MCF 10A (cell line): ENCODE measurements around the gene PCDHGA6. TPM values are rescaled to one million over a fixed set of nuclear protein-coding genes. Genes with fewer than 3 reads are reported as not detected.

Experiments
- BruUV-seq: library from RNA; stranded (reverse); fragments of 400-500 nt; replicated peaks from 2 replicates; lab custom pipeline; 2021; lab: Mats Ljungman, UMichigan
- CTCF ChIA-PET: fragments of 300-600 bp; sonication (Branson Sonifier 250); formaldehyde crosslinking; extraction: SDS; loops from one replicate; lab custom pipeline; 2021; ENCODE audit warnings: antibody characterized with exemption, inconsistent platforms; lab: Yijun Ruan, JAX
- POLR2A ChIA-PET: fragments of 300-600, 350-650 bp; sonication (Branson Sonifier 250); formaldehyde crosslinking; extraction: SDS; loops from one replicate; lab custom pipeline; 2020; ENCODE audit warnings: antibody characterized with exemption, inconsistent platforms; lab: Yijun Ruan, JAX
- DNase-seq: peaks from one replicate; pipeline ENCODE4 v3.0.0-alpha.2; 2018; ENCODE audit not compliant: unreplicated experiment
- H3K27ac Mint-ChIP-seq: one replicate; pipeline ENCODE4 v1.8.0; 2022; ENCODE audit warnings: mild to moderate bottlenecking, low read depth, mixed read lengths; ENCODE audit not compliant: unreplicated experiment
- H3K27me3 Mint-ChIP-seq: one replicate; pipeline ENCODE4 v1.8.0; 2022; ENCODE audit warnings: mixed read lengths; ENCODE audit not compliant: insufficient read depth, unreplicated experiment
- H3K36me3 Mint-ChIP-seq: one replicate; pipeline ENCODE4 v1.8.0; 2022; ENCODE audit warnings: mild to moderate bottlenecking, moderate library complexity, mixed read lengths; ENCODE audit not compliant: insufficient read depth, unreplicated experiment
- H3K4me1 Mint-ChIP-seq: one replicate; pipeline ENCODE4 v1.8.0; 2022; ENCODE audit warnings: mixed read lengths; ENCODE audit not compliant: insufficient read depth, unreplicated experiment
- H3K4me3 Mint-ChIP-seq: one replicate; pipeline ENCODE4 v1.8.0; 2022; ENCODE audit warnings: mild to moderate bottlenecking, moderate library complexity, mixed read lengths; ENCODE audit not compliant: unreplicated experiment
- H3K9me3 Mint-ChIP-seq: one replicate; pipeline ENCODE4 v1.8.0; 2022; ENCODE audit warnings: mixed read lengths; ENCODE audit not compliant: unreplicated experiment
- intact Hi-C: fragments of 100-400 bp; cut with micrococcal nuclease; formaldehyde crosslinking; loops from 2 replicates; pipeline ENCODE4 v1.14.1; 2022
- total RNA-seq: library from RNA; stranded (reverse); gene quantifications from 2 replicates; pipeline ENCODE4 v1.2.3, GENCODE V29; 2022
- TF ChIP-seq, protein P1 (sequence below): fragments of 200-600 bp; IDR thresholded peaks from one replicate; pipeline ENCODE4 v1.8.0; 2022; ENCODE audit warnings: antibody characterized with exemption, mild to moderate bottlenecking; ENCODE audit not compliant: unreplicated experiment

The PCDHGA6 gene
- total RNA-seq, 1 experiment from 2014 or later = 0.44 TPM

DNA sequence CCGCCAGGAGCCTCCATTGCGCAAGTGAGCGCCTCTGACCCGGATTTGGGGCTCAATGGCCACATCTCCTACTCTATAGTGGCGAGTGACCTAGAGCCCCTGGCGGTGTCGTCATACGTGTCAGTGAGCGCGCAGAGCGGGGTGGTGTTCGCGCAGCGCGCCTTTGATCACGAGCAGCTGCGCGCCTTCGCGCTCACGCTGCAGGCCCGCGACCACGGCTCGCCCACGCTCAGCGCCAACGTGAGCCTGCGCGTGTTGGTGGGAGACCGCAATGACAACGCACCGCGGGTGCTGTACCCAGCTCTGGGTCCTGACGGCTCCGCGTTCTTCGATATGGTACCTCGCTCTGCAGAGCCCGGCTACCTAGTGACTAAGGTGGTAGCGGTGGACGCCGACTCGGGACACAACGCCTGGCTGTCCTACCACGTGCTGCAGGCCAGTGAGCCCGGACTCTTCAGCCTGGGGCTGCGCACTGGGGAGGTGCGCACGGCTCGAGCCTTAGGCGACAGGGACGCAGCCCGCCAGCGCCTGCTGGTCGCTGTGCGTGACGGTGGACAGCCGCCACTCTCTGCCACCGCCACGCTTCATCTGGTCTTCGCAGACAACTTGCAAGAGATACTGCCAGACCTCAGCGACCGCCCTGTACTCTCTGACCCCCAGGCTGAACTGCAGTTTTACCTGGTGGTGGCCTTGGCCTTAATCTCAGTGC lies 36.1 kb downstream of the PCDHGA6 start:
- Mint-ChIP-seq H3K27ac (no peak overlapping the region), H3K9me3 (peaks cover 49% of the 10 kb centered on the region), H3K27me3 (no peaks in the 10 kb centered on the region), H3K4me1 (no peaks in the 10 kb centered on the region), H3K36me3 (peaks cover 5% of the 10 kb centered on the region), H3K4me3 (no peak overlapping the region)
- no TSS peak for BruUV-seq
- TF ChIP-seq, protein P1, sequence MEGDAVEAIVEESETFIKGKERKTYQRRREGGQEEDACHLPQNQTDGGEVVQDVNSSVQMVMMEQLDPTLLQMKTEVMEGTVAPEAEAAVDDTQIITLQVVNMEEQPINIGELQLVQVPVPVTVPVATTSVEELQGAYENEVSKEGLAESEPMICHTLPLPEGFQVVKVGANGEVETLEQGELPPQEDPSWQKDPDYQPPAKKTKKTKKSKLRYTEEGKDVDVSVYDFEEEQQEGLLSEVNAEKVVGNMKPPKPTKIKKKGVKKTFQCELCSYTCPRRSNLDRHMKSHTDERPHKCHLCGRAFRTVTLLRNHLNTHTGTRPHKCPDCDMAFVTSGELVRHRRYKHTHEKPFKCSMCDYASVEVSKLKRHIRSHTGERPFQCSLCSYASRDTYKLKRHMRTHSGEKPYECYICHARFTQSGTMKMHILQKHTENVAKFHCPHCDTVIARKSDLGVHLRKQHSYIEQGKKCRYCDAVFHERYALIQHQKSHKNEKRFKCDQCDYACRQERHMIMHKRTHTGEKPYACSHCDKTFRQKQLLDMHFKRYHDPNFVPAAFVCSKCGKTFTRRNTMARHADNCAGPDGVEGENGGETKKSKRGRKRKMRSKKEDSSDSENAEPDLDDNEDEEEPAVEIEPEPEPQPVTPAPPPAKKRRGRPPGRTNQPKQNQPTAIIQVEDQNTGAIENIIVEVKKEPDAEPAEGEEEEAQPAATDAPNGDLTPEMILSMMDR = no peak
- ChIA-PET POLR2A (no interaction called here), CTCF (interaction anchor here (0.6 kb wide), 1 partner anchor 995 kb away, joined by 3 read pairs; no protein-coding TSS in a partner anchor)
- intact Hi-C loops = loop anchor here (10.0 kb wide), 2 partner anchors 185 to 325 kb away; partner anchors contain the start of gene PCDHB14
- no peak for DNase-seq

DNA sequence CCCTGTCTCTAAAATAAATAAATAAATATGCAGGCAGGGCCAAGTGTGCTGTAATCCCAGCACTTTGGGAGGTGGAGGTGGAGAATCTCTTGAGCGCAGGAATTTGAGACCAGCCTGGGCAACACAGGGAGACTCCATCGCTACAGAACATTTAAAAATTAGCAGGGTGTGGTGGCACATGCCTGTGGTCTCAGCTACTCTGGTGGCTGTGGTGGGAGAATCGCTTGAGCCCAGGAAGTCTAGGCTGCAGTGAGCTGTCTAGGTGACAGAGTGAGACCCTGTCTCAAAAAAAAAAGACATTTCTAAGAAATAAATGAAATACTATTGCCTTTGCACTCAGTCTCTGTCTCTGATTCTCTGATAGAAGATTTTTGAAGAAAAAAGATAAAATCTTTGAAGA lies 37.9 kb downstream of the PCDHGA6 start:
- Mint-ChIP-seq H3K27me3 (no peaks in the 10 kb centered on the region), H3K36me3 (peaks cover 5% of the 10 kb centered on the region), H3K9me3 (peaks cover 41% of the 10 kb centered on the region), H3K27ac (no peak overlapping the region), H3K4me1 (no peaks in the 10 kb centered on the region), H3K4me3 (no peak overlapping the region)
- ChIA-PET CTCF (interaction anchor here (0.6 to 4.2 kb wide), 3 partner anchors 66 to 113 kb away, joined by 3 to 37 read pairs (median 4); no protein-coding TSS in a partner anchor), POLR2A (interaction anchor here (1.3 kb wide), 1 partner anchor 153 kb away, joined by 6 read pairs; no protein-coding TSS in a partner anchor)
- intact Hi-C loops = loop anchor here (10.0 kb wide), 2 partner anchors 187 to 327 kb away; partner anchors contain the start of gene PCDHB14
- TF ChIP-seq, protein P1 = no peak
- no TSS peak for BruUV-seq
- DNase-seq = no peak

DNA sequence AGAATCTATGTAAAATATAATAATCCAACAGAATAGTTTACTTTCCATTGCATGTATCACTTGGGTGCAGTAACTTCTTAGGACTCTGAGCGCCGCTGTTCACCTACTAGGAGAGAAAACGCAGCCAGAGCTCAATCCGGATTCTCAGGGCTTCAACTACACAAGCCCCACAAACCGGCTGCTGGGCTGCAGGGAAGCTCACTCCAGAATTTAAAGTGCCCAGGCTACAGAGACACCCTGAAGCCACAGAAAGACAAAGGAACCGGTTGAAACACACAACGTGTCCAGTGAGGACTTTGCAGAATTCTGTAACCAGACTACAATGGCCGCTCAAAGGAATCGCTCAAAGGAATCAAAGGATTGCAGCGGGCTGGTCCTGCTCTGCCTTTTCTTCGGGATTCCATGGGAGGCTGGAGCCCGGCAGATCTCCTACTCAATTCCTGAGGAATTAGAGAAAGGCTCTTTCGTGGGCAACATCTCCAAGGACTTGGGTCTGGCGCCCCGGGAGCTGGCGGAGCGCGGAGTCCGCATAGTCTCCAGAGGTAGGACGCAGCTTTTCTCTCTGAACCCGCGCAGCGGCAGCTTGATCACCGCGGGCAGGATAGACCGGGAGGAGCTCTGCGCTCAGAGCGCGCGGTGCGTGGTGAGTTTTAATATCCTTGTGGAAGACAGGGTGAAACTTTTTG lies 39.3 kb downstream of the PCDHGA6 start, which contains the start of gene PCDHGA10:
Gene PCDHGA10, plus strand, starts transcription at position 134 of the 686 bp plus-strand sequence. Its CDS starts 189 bp downstream, at position 323.
- Mint-ChIP-seq H3K4me3 (peak within 1 kb of the TSS; percentile 54), H3K4me1 (no peaks in the 10 kb centered on the region), H3K36me3 (peaks cover 5% of the 10 kb centered on the region), H3K9me3 (peaks cover 41% of the 10 kb centered on the region), H3K27me3 (no peaks in the 10 kb centered on the region), H3K27ac (no peak within 1 kb of the TSS)
- TF ChIP-seq, protein P1 = peak; percentile 67
- peak; percentile 83 for DNase-seq
- TSS peak; percentile 47 for BruUV-seq
- CTCF ChIA-PET = interaction anchor here (0.6 to 5.5 kb wide), 29 partner anchors 9 to 236 kb away, joined by 3 to 38 read pairs (median 5); partner anchors contain the start of genes PCDHB11, PCDHB14, PCDHGB4 and PCDHGC3
- POLR2A ChIA-PET = interaction anchor here (1.0 to 1.5 kb wide), 6 partner anchors 63 to 148 kb away, joined by 3 to 11 read pairs (median 3); partner anchors contain the start of gene PCDHGC3
- intact Hi-C loops = loop anchor here (1.0 to 10.0 kb wide), 4 partner anchors 111 to 328 kb away; partner anchors contain the start of gene PCDHB14
